GM20431 (cell line): ENCODE results near the gene STK11IP.

Experiments
- in situ Hi-C: fragments of 300-500 bp; cut with MseI, MboI; formaldehyde crosslinking; loops from one replicate; pipeline ENCODE4 v1.15.0; 2020; ENCODE audit warnings: low sequenced_read_pairs; ENCODE audit not compliant: unreplicated experiment

Gene STK11IP

GRCh38 chr2:219561179-219562048 lies 36.2 kb upstream of the STK11IP start:
- in situ Hi-C loops: no loop called here

- in situ Hi-C loops: no loop called here
These were observed 35.3 kb upstream of the STK11IP start for GRCh38 chr2:219562049-219563020.

GRCh38 chr2:219563271-219563928 lies 34.3 kb upstream of the STK11IP start:
- in situ Hi-C loops: no loop called here

- in situ Hi-C loops: no loop called here
These were observed 32.3 kb upstream of the STK11IP start for GRCh38 chr2:219565130-219566080.

- in situ Hi-C loops: no loop called here
These were observed 31.0 kb upstream of the STK11IP start for GRCh38 chr2:219566640-219567039.

GRCh38 chr2:219567131-219567530 lies 30.5 kb upstream of the STK11IP start:
- in situ Hi-C loops: no loop called here

- in situ Hi-C loops: no loop called here
These were observed 29.8 kb upstream of the STK11IP start for GRCh38 chr2:219567791-219568361.

GRCh38 chr2:219569041-219569440 lies 28.6 kb upstream of the STK11IP start:
- in situ Hi-C loops: no loop called here

GRCh38 chr2:219569635-219570034 lies 28.0 kb upstream of the STK11IP start:
- in situ Hi-C loops: no loop called here

GRCh38 chr2:219570194-219570923 lies 27.3 kb upstream of the STK11IP start:
- in situ Hi-C loops: no loop called here

- in situ Hi-C loops: no loop called here
These were observed 26.7 kb upstream of the STK11IP start for GRCh38 chr2:219570924-219571310.

- in situ Hi-C loops: no loop called here
These were observed 26.1 kb upstream of the STK11IP start, which contains the start of gene OBSL1 for GRCh38 chr2:219571311-219572236. Gene OBSL1, minus strand, starts transcription at chr2:219571539. Its CDS starts 307 bp downstream, at chr2:219571232.

- in situ Hi-C loops: no loop called here
These were observed 25.2 kb upstream of the STK11IP start, which contains the start of gene INHA for GRCh38 chr2:219572237-219573001. Gene INHA, plus strand, starts transcription at chr2:219572310. Its CDS starts 65 bp downstream, at chr2:219572375.

- in situ Hi-C loops: no loop called here
These were observed 24.5 kb upstream of the STK11IP start for GRCh38 chr2:219573166-219573565.

GRCh38 chr2:219574484-219575311 lies 23.0 kb upstream of the STK11IP start:
- in situ Hi-C loops: no loop called here
